Activated CD4-positive, CD25-positive, alpha-beta regulatory T cell treated with anti-CD3 and anti-CD28 coated beads, Interleukin-2, amount 50 U/mL, for 24 hours (primary cell): ENCODE data around the gene JAG2.

Experiments
- ATAC-seq, 2 donors: fragments of 150-1000 bp; cut with Tn5 transposase; one replicate each; pipeline ENCODE4 v1.10.0; 2021; ENCODE audit warnings: mild to moderate bottlenecking in 1 of 2, moderate library complexity in 1 of 2

JAG2 gene

GRCh38 chr14:105203057-105203531 lies 34.5 kb upstream of the JAG2 start:
- ATAC-seq = peak; percentile 53

- ATAC-seq = peak; percentile 29 to 31
Observed at GRCh38 chr14:105201925-105202513, 33.4 kb upstream of the JAG2 start.

GRCh38 chr14:105201156-105201924 lies 32.8 kb upstream of the JAG2 start:
- no peak for ATAC-seq

GRCh38 chr14:105200641-105201040 lies 32.1 kb upstream of the JAG2 start:
- no peak for ATAC-seq

GRCh38 chr14:105200074-105200473 lies 31.5 kb upstream of the JAG2 start:
- ATAC-seq = no peak

- ATAC-seq = no peak
Observed at GRCh38 chr14:105199093-105199492, 30.5 kb upstream of the JAG2 start.

GRCh38 chr14:105198588-105198987 lies 30.0 kb upstream of the JAG2 start:
- no peak for ATAC-seq

- ATAC-seq = peak in 1 of 2 donors; percentile 6
Observed at GRCh38 chr14:105197211-105197641, 28.6 kb upstream of the JAG2 start.

- ATAC-seq = no peak
Observed at GRCh38 chr14:105196265-105196960, 27.8 kb upstream of the JAG2 start.

GRCh38 chr14:105195522-105196264 lies 27.1 kb upstream of the JAG2 start:
- no peak for ATAC-seq

- no peak for ATAC-seq
Observed at GRCh38 chr14:105195051-105195450, 26.5 kb upstream of the JAG2 start.

- ATAC-seq = peak; percentile 15 to 28
Observed at GRCh38 chr14:105193916-105194782, 25.6 kb upstream of the JAG2 start.

- peak; percentile 56 to 57 for ATAC-seq
Observed at GRCh38 chr14:105192866-105193731, 24.5 kb upstream of the JAG2 start.

- no peak for ATAC-seq
Observed at GRCh38 chr14:105187935-105188524, 19.5 kb upstream of the JAG2 start.

- no peak for ATAC-seq
Observed at GRCh38 chr14:105187116-105187515, 18.5 kb upstream of the JAG2 start.

- no peak for ATAC-seq
Observed at GRCh38 chr14:105185973-105186372, 17.4 kb upstream of the JAG2 start.

- no peak for ATAC-seq
Observed at GRCh38 chr14:105185001-105185400, 16.4 kb upstream of the JAG2 start.

GRCh38 chr14:105184461-105184860 lies 15.9 kb upstream of the JAG2 start:
- ATAC-seq = no peak

- ATAC-seq = no peak
Observed at GRCh38 chr14:105182296-105183020, 13.9 kb upstream of the JAG2 start.
